ENCODE measurements around the gene PHOSPHO1.
A peak's percentile ranks its signal among the peaks of the same experiment; 100 is the strongest.
"Not testable (repeated sequence)": the region's sequence is repeated elsewhere in the genome, so short reads cannot be mapped to it uniquely, and the experiment has no call there.

Gene PHOSPHO1

DNA sequence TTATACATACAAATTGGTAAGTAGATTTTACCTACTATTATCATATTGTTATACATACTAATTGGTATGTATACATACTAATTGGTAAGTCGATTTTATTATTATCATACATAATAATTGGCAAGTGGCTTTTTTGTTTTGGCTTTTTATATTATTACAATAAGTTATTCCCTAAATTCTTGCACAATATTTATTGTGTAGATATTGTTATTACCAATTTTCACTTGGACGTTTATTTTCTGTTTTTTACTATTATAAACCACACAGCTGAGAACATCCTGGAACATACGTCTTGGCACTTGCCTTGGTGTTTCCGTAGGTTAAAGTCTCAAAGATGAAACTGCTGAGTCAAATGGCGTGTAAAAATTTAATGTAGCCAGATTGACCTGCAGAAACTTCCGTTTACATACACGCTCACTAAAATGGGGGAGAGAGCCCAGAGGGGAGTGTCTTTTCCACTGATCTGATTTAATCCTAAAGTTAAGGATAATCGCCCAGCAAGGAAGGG lies 39.1 kb downstream of the PHOSPHO1 start:
- DNase-seq = peak; percentile 83

DNA sequence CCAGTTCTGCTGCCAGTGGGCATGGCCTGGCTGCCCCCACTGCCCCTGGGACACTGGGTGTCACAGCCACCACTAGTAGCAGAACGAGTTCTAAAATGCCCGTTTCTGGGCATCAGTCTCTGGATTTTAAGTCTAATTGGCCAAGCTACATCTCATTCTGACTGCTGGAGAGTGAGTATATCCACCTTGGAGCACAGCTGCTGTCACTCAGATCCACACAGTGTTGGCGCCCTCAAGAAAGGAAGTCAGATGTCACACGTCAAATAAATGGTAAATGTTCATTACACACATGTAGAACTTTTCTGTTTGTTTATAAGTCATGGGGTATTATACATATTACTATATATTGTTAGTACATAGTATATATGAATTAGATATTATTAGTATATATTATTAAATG lies 39.7 kb downstream of the PHOSPHO1 start:
- no peak for DNase-seq

DNA sequence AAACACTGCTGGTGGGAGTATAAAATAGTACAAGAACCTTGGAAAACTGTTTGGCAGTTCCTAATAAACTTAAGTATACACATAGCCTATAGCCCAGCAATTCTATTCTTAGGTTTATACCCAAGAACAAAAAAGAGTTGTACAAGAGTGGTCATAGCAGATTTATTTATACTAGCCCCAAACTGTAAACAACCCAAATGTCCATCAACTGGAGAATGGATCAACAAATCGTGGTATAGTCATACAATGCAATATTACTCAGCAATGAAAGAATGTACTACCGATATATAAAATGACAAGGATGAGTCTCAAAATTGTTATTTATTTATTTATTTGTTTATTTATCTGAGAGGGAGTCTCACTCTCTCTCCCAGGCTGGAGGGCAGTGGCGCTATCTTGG lies 43.3 kb downstream of the PHOSPHO1 start:
- DNase-seq = no peak

DNA sequence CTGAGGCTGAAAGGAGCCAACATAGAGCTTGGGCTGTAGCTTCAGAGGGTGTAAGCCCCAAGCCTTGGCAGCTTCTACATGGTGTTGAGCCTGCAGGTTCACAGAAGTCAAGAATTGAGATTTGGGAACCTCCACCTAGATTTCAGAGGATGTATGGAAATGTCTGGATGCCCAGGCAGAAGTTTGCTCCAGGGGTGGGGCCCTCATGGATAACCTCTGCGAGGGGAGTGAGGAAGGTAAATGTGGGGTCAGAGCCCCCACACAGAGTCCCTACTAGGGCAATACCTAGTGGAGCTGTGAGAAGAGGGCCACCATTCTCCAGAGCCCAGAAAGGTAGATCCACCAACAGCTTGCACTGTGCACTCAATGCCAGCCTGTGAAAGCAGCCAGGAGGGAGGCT lies 45.2 kb downstream of the PHOSPHO1 start:
- not testable (repeated sequence) for DNase-seq

DNA sequence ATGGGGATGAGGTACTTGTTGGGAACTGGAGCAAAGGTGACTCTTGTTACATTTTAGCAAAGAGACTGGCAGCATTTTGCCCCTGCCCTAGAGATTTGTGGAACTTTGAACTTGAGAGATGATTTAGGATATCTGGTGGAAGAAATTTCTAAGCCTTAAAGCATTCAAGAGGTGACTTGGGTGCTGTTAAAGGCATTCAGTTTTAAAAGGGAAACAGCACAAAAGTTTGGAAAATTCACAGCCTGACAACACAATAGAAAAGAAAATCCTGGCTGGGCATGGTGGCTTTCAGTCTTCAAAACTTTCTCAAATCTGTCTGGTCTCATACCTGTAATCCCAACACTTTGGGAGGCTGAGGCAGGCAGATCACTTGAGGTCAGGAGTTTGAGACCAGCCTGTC lies 46.1 kb downstream of the PHOSPHO1 start:
- not testable (repeated sequence) for DNase-seq

DNA sequence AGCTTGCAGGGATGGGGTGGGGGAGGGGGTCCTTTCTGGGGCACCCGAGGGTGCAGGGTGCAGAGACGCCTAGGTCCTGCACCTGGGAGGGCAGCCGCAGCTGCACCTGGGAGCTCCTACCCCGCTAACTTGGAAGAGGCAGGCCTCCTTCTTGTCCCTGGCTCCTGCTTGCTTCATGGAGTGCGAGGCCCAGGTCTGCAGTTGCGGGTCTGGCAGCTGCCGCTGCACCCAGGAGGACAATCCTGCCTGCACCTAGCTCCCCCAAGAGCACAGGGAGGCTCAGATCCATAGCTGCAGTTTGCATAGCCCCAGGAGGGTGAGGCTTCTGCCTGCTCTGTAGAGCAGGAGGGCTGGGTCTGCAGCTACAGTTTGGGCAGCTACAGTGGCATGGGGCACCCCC lies 46.8 kb downstream of the PHOSPHO1 start:
- DNase-seq = no peak

DNA sequence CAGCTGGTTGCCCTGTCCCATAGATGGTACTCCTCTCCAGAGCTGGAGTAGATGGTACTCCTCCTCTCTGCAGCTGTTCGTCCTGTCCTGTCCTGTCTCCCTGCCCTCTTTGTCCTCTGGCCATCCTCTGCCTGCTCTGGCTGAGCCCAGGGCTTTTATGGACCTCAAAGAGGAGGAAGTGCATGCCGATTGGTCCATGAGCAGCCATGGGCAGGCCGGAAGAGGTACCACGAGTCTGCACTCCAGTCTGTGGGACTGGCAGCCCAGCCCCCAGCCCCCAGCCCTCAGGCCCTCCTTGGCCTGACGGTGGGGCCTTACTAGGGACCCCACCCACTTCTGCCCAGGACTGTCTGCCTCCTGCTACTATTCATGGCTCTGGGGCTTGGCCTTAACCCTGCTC lies 47.2 kb downstream of the PHOSPHO1 start:
- no peak for DNase-seq

DNA sequence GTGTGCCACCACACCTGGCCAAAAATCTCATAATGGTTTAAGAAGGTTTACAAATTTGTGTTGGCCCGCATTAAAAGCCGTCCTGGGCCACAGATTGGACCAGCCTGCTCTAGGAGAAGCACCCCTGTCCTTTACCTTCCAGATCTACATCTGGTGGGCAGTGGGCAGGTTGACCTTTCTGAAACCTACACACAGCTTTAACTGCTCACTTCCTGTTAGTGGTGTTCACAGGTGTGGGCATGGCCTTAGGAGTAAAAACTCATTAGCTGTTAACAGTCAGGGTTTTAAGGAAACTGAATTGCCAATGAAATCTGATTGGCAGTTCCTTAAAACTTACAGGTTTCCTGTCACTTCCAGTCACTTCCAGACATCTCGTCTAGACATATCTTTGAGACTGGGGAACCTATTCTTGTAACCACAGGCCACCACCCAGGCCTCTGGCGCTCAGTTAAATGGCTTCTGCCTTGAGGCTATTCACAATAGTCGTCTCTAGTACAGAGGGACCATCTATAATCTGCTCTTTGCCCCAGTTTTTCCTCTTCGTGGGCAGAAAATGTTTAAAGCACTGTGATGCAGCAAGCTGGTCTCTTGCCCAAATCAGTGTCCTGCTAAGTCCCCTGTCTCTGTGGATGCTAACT lies 49.5 kb downstream of the PHOSPHO1 start:
- no peak for DNase-seq

DNA sequence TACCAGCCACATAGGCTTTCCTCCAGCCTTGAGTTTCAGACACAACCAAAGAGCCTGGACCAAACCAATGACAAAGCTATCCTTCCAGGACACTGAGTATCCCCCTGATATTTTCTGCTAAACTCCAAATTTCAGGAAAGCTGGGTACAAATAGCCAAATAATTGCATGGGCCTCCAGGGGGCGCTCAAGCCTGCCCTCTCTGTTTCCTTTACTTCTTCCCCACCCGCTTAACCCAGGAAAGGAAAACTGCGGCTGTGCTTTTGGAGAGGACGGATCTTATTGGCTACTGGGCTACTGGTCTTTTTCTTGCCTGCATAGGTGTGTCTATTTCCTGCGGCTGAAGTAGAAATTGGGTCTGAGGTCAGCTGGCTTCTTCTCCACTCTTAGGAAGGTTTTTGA lies 50.3 kb downstream of the PHOSPHO1 start:
- DNase-seq = peak; percentile 49

DNA sequence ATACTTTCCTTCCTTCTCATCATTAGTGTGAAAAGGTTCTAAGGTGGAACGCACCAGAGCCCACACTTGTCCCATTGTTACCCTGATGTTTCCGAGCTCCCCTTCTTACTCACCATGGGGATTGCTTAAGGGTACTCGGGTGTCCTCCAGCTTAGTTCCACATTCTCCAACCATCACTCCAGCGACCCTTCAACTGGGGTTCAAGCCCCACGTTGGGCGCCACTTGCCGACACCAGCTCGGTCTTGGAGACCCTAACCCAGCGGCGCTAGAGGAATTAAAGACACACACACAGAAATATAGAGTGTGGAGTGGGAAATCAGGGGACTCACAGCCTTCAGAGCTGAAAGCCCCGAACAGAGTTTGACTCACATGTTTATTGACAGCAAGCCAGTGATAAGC lies 54.6 kb downstream of the PHOSPHO1 start:
- not testable (repeated sequence) for DNase-seq

All from activated CD4-positive, alpha-beta T cell treated with anti-CD3 and anti-CD28 coated beads, Interleukin-2, amount 50 U/mL, for 16 hours (primary cell).